Heart left ventricle (tissue), 13 donors: ENCODE results near the gene SCAF4.

Experiments used
- CTCF ChIP-seq, 12 donors: fragments of 200-600 bp; sonication (generic) in 4 of 12; IDR thresholded peaks; one replicate each; pipeline versions ENCODE4 v1.5.0 to v1.8.0; 2018 to 2022; ENCODE audit warnings: antibody characterized with exemption in 12 of 12, mild to moderate bottlenecking in 5 of 12
- POLR2A ChIP-seq, 2 donors: fragments of 450-650 bp; IDR thresholded peaks; one replicate each; pipeline ENCODE4 v1.6.1; 2017; ENCODE audit warnings: antibody characterized with exemption in 2 of 2, mild to moderate bottlenecking in 2 of 2, moderate library complexity in 2 of 2
- donor health status: ischemic (EF 13 %, LVEDD 7.1; RV severe dilation, severe dysfunction).
- donor health status: DM: no; HTN: yes; CAD: no.
- donor health status: DM: no; HTN: no; CAD: no.
- donor health status: ischemic (EF 25% LVEDD 6.9; RV normal size, moderate dysfunction).
- donor health status: ischemic (EF 25% LVEDD 5.7; RV mildly dilated, moderate dysfunction).
- donor health status: ischemic (EF 35%, LVEDD 5.7; RV mildly dilated, moderate dysfunction).
- donor health status: nonischemic (EF 11% LVEDD 7.7; RV severe dilation, severe dysfunction).
- donor health status: DM: yes; HTN: yes; CAD: no.
- donor health status: PGD.
- donor health status: ischemic (EF 29% LVEDD 5.4; RV normal size, mild dysfunction).
- donor health status: nonischemic (EF 23%, LVEDD 6.1; RV moderate dilation, normal function).

- TF ChIP-seq CTCF (IDR thresholded peaks at IDR 0.05) (no peak), POLR2A (IDR thresholded peaks at IDR 0.05) (no peak)
These were observed 25.4 kb downstream of the SCAF4 start for GRCh38 chr21:31706562-31706961.
